Urinary bladder (tissue), 4 donors: ENCODE data around the gene HDDC2. TPM values are rescaled to one million over a fixed set of nuclear protein-coding genes. Genes with fewer than 3 reads are reported as not detected.
A peak's percentile ranks its signal among the peaks of the same experiment; 100 is the strongest.

ENCODE experiments used
- DNase-seq: peaks from one replicate; pipeline ENCODE4 v3.0.0-alpha.2; 2015; ENCODE audit errors: extremely low spot score
- H3K27ac ChIP-seq: one replicate; pipeline ENCODE4 v1.5.1; 2013; ENCODE audit warnings: low read depth, mild to moderate bottlenecking, moderate library complexity
- H3K36me3 ChIP-seq: one replicate; pipeline ENCODE4 v1.6.1; 2013; ENCODE audit warnings: mild to moderate bottlenecking, moderate library complexity; ENCODE audit not compliant: insufficient read depth
- H3K4me1 ChIP-seq: one replicate; pipeline ENCODE4 v1.6.1; 2013; ENCODE audit warnings: mild to moderate bottlenecking, moderate library complexity; ENCODE audit not compliant: insufficient read depth
- H3K4me3 ChIP-seq: one replicate; pipeline ENCODE4 v1.5.1; 2013; ENCODE audit warnings: low read depth, low read length
- WGBS: extraction: QIAGEN DNeasy Blood & Tissue Kit; methylation state at CpG from one replicate; pipeline ENCODE4 v1.1.7; 2013; 5-methylcytosine and 5-hydroxymethylcytosine counted together
- polyA plus RNA-seq: library from polyadenylated mRNA; stranded (reverse); fragments of 200-250 nt; gene quantifications from one replicate; pipeline ENCODE4 v1.2.3, GENCODE V29; 2013
- total RNA-seq: library from RNA; depleted of rRNA; stranded (reverse); fragments of >200 nt; gene quantifications from one replicate; pipeline ENCODE4 v1.2.3, GENCODE V29; 2014
- donor health status: healthy with polysubstance abuse.
- donor health status: healthy.

Gene HDDC2
- 44.6 TPM for total RNA-seq
- polyA plus RNA-seq: 53.5 TPM

GRCh38 chr6:125301435-125302391 lies at the start of gene HDDC2:
Gene HDDC2, minus strand, starts transcription at chr6:125301967. Its CDS starts 35 bp downstream, at chr6:125301932.
- Histone ChIP-seq H3K36me3 (peaks cover 2% of the 10 kb centered on the region), H3K27ac (peak within 1 kb of the TSS; percentile 80), H3K4me1 (peaks cover 2% of the 10 kb centered on the region), H3K4me3 (peak within 1 kb of the TSS; percentile 91)
- DNase-seq: peak; percentile 50
- 4% methylated on average over 67 of the region's 67 CpGs for WGBS

GRCh38 chr6:125346926-125347563 lies 45.3 kb upstream of the HDDC2 start:
- no peak overlapping the region for H3K27ac ChIP-seq
- H3K36me3 ChIP-seq: no peaks in the 10 kb centered on the region
- H3K4me3 ChIP-seq: no peak overlapping the region
- H3K4me1 ChIP-seq: no peaks in the 10 kb centered on the region
- no peak for DNase-seq
- WGBS: 82% methylated on average over 11 of the region's 11 CpGs

- no peak overlapping the region for H3K27ac ChIP-seq
- H3K36me3 ChIP-seq: no peaks in the 10 kb centered on the region
- 49% methylated on average over 11 of the region's 11 CpGs for WGBS
- no peaks in the 10 kb centered on the region for H3K4me1 ChIP-seq
- DNase-seq: no peak
- no peak overlapping the region for H3K4me3 ChIP-seq
Observed at GRCh38 chr6:125346201-125346925, 44.6 kb upstream of the HDDC2 start.

GRCh38 chr6:125341460-125341859 lies 39.7 kb upstream of the HDDC2 start:
- WGBS: 73% methylated on average over 2 of the region's 2 CpGs
- Histone ChIP-seq H3K36me3 (no peaks in the 10 kb centered on the region), H3K27ac (no peak overlapping the region), H3K4me1 (no peaks in the 10 kb centered on the region), H3K4me3 (no peak overlapping the region)
- no peak for DNase-seq

- no peak for DNase-seq
- no peak overlapping the region for H3K4me3 ChIP-seq
- WGBS: 91% methylated on average over 2 of the region's 2 CpGs
Observed at GRCh38 chr6:125340991-125341390, 39.2 kb upstream of the HDDC2 start.

GRCh38 chr6:125340175-125340835 lies 38.5 kb upstream of the HDDC2 start:
- no peaks in the 10 kb centered on the region for H3K36me3 ChIP-seq
- no peak for DNase-seq
- H3K27ac ChIP-seq: no peak overlapping the region
- H3K4me3 ChIP-seq: no peak overlapping the region
- no peaks in the 10 kb centered on the region for H3K4me1 ChIP-seq
- 54% methylated on average over 3 of the region's 3 CpGs for WGBS

More at GRCh38 chr6:125340991-125341390, 39.2 kb upstream of the HDDC2 start:
- Histone ChIP-seq H3K36me3 (no peaks in the 10 kb centered on the region), H3K27ac (no peak overlapping the region), H3K4me1 (no peaks in the 10 kb centered on the region)

- Histone ChIP-seq H3K27ac (no peak overlapping the region), H3K36me3 (no peaks in the 10 kb centered on the region), H3K4me3 (no peak overlapping the region), H3K4me1 (no peaks in the 10 kb centered on the region)
- DNase-seq: no peak
- WGBS: 34% methylated on average over 1 of the region's 1 CpG
Observed at GRCh38 chr6:125339653-125340052, 37.9 kb upstream of the HDDC2 start.

GRCh38 chr6:125338381-125338780 lies 36.6 kb upstream of the HDDC2 start:
- H3K27ac ChIP-seq: no peak overlapping the region
- no peaks in the 10 kb centered on the region for H3K4me1 ChIP-seq
- DNase-seq: no peak
- H3K36me3 ChIP-seq: no peaks in the 10 kb centered on the region
- H3K4me3 ChIP-seq: no peak overlapping the region

GRCh38 chr6:125337706-125338105 lies 35.9 kb upstream of the HDDC2 start:
- H3K4me3 ChIP-seq: no peak overlapping the region
- no peaks in the 10 kb centered on the region for H3K36me3 ChIP-seq
- 94% methylated on average over 6 of the region's 6 CpGs for WGBS
- no peak overlapping the region for H3K27ac ChIP-seq
- DNase-seq: no peak
- no peaks in the 10 kb centered on the region for H3K4me1 ChIP-seq

- Histone ChIP-seq H3K4me3 (no peak overlapping the region), H3K36me3 (no peaks in the 10 kb centered on the region), H3K4me1 (no peaks in the 10 kb centered on the region), H3K27ac (no peak overlapping the region)
- no peak for DNase-seq
- 93% methylated on average over 1 of the region's 1 CpG for WGBS
Observed at GRCh38 chr6:125332664-125333063, 30.9 kb upstream of the HDDC2 start.

GRCh38 chr6:125325586-125325985 lies 23.8 kb upstream of the HDDC2 start:
- no peaks in the 10 kb centered on the region for H3K4me1 ChIP-seq
- H3K36me3 ChIP-seq: no peaks in the 10 kb centered on the region
- no peak for DNase-seq
- 42% methylated on average over 2 of the region's 2 CpGs for WGBS
- no peak overlapping the region for H3K4me3 ChIP-seq
- H3K27ac ChIP-seq: no peak overlapping the region

- 90% methylated on average over 2 of the region's 2 CpGs for WGBS
- no peak for DNase-seq
- H3K4me3 ChIP-seq: no peak overlapping the region
- no peaks in the 10 kb centered on the region for H3K4me1 ChIP-seq
- H3K27ac ChIP-seq: no peak overlapping the region
- H3K36me3 ChIP-seq: no peaks in the 10 kb centered on the region
Observed at GRCh38 chr6:125323376-125323775, 21.6 kb upstream of the HDDC2 start.

GRCh38 chr6:125316621-125317020 lies 14.9 kb upstream of the HDDC2 start:
- Histone ChIP-seq H3K4me3 (no peak overlapping the region), H3K4me1 (no peaks in the 10 kb centered on the region), H3K36me3 (no peaks in the 10 kb centered on the region), H3K27ac (no peak overlapping the region)
- no peak for DNase-seq
- 87% methylated on average over 9 of the region's 9 CpGs for WGBS
